Measurements from ENCODE around the gene CNTNAP2.

- TF ChIP-seq CTCF (IDR thresholded peaks at IDR 0.05) (no peak), POLR2A (IDR thresholded peaks at IDR 0.05) (no peak)
Observed at GRCh38 chr7:147069771-147070170, 953.2 kb downstream of the CNTNAP2 start.

All from testis (tissue), 2 donors.